H1 (cell line): ENCODE results near the gene ADGRF1. TPM values are rescaled to one million over a fixed set of nuclear protein-coding genes. Genes with fewer than 3 reads are reported as not detected.

ENCODE experiments used
- CHD7 ChIP-seq: fragments of 300-600 bp; sonication (generic); IDR thresholded peaks from 2 replicates; pipeline ENCODE4 v1.7.1; 2012; ENCODE audit warnings: low read length, moderate library complexity, mild to moderate bottlenecking, inconsistent platforms; ENCODE audit not compliant: insufficient replicate concordance
- SIX5 ChIP-seq: IDR thresholded peaks from 2 replicates; pipeline ENCODE4 v1.6.1; 2011; ENCODE audit warnings: mild to moderate bottlenecking, low read depth, low read length
- polyA plus RNA-seq, 7 experiments: library from polyadenylated mRNA; depleted of rRNA in 3 of 7; stranded (reverse) in 5 of 7; unstranded in 2 of 7; fragments of >200 nt in 5 of 7; fragments of 200-250 nt in 2 of 7; gene quantifications; 1 replicate in 5 of 7; 2 replicates in 1 of 7; 4 replicates in 1 of 7; pipeline versions ENCODE4 v1.2.1 to v1.2.3, GENCODE V29; 2011 to 2013; ENCODE audit warnings: missing spikeins in 2 of 7, mixed read lengths in 2 of 7
- total RNA-seq: library from RNA; stranded (reverse); fragmentation: NEBNext Ultra II Directional; extraction: Animal tissue kit (Norgen Biotek cat#: 25700); gene quantifications from 2 replicates; pipeline ENCODE4 v1.2.1, GENCODE V29; 2021
- TF ChIP-seq, protein P1 (sequence below): IDR thresholded peaks from 2 replicates; pipeline ENCODE4 v1.6.1; 2012; ENCODE audit warnings: low read length, inconsistent platforms
- TF ChIP-seq, protein P2 (sequence below): IDR thresholded peaks from 2 replicates; pipeline ENCODE4 v1.6.1; 2011; ENCODE audit warnings: low read length, improper control_type of control experiment

The ADGRF1 gene
- total and polyA plus RNA-seq, 2 of the 8 experiments (the other 6 are each of a cell fraction or from before 2014, with no cell fraction given) = not detected

- TF ChIP-seq SIX5 = no peak
- TF ChIP-seq, protein P1, sequence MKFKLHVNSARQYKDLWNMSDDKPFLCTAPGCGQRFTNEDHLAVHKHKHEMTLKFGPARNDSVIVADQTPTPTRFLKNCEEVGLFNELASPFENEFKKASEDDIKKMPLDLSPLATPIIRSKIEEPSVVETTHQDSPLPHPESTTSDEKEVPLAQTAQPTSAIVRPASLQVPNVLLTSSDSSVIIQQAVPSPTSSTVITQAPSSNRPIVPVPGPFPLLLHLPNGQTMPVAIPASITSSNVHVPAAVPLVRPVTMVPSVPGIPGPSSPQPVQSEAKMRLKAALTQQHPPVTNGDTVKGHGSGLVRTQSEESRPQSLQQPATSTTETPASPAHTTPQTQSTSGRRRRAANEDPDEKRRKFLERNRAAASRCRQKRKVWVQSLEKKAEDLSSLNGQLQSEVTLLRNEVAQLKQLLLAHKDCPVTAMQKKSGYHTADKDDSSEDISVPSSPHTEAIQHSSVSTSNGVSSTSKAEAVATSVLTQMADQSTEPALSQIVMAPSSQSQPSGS = no peak
- TF ChIP-seq, protein P2, sequence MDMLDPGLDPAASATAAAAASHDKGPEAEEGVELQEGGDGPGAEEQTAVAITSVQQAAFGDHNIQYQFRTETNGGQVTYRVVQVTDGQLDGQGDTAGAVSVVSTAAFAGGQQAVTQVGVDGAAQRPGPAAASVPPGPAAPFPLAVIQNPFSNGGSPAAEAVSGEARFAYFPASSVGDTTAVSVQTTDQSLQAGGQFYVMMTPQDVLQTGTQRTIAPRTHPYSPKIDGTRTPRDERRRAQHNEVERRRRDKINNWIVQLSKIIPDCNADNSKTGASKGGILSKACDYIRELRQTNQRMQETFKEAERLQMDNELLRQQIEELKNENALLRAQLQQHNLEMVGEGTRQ = no peak
- no peak for TF ChIP-seq CHD7
Measured at GRCh38 chr6:47084610-47085009, 42.5 kb upstream of the ADGRF1 start (continued).
